Measurements from ENCODE around the gene PTPRN2.
"Not testable (repeated sequence)": the region's sequence is repeated elsewhere in the genome, so short reads cannot be mapped to it uniquely, and the experiment has no call there.

DNA sequence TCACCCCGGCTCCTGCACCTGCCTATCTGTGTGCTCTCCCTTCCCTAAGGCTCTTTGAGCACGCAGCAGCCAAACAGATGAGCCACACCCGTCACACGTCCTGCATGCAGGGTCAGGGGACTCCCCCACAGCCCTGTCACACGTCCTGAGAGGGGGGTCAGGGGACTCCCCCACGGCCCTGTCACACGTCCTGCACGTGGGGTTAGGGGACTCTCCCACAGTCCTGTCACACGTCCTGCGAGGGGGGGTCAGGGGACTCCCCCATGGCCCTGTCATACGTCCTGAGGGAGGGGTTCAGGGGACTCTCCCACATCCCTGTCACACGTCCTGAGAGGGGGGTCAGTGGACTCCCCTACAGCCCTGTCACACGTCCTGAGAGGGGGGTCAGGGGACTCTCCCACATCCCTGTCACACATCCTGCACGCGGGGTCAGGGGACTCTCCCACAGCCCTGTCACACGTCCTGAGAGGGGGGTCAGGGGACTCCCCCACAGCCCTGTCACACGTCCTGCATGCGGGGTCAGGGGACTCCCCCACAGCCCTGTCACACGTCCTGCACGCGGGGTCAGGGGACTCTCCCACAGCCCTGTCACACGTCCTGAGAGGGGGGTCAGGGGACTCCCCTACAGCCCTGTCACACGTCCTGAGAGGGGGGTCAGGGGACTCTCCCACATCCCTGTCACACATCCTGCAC is 211.3 kb downstream of the PTPRN2 start:
- TF ChIP-seq, protein P1, sequence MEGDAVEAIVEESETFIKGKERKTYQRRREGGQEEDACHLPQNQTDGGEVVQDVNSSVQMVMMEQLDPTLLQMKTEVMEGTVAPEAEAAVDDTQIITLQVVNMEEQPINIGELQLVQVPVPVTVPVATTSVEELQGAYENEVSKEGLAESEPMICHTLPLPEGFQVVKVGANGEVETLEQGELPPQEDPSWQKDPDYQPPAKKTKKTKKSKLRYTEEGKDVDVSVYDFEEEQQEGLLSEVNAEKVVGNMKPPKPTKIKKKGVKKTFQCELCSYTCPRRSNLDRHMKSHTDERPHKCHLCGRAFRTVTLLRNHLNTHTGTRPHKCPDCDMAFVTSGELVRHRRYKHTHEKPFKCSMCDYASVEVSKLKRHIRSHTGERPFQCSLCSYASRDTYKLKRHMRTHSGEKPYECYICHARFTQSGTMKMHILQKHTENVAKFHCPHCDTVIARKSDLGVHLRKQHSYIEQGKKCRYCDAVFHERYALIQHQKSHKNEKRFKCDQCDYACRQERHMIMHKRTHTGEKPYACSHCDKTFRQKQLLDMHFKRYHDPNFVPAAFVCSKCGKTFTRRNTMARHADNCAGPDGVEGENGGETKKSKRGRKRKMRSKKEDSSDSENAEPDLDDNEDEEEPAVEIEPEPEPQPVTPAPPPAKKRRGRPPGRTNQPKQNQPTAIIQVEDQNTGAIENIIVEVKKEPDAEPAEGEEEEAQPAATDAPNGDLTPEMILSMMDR (IDR thresholded peaks at IDR 0.05) = not testable (repeated sequence)
- not testable (repeated sequence) for TF ChIP-seq POLR2A (IDR thresholded peaks at IDR 0.05)
